GM13976 (cell line): ENCODE data around the gene PLEKHO2.

Experiments
- DNase-seq: peaks from one replicate; pipeline ENCODE4 v3.0.0; 2012; ENCODE audit warnings: low spot score
- in situ Hi-C: fragments of 300-500 bp; cut with MboI; formaldehyde crosslinking; loops from one replicate; pipeline ENCODE4 v1.12.0; 2022; ENCODE audit warnings: low sequenced_read_pairs, mixed read lengths, inconsistent platforms; ENCODE audit not compliant: unreplicated experiment
- TF ChIP-seq, protein P1 (sequence below): IDR thresholded peaks from 2 replicates; pipeline ENCODE4 v1.5.1; 2012; ENCODE audit warnings: borderline replicate concordance, mild to moderate bottlenecking; ENCODE audit not compliant: insufficient read depth; ENCODE audit errors: extremely low read depth, missing control alignments, control extremely low read depth

Gene PLEKHO2

DNA sequence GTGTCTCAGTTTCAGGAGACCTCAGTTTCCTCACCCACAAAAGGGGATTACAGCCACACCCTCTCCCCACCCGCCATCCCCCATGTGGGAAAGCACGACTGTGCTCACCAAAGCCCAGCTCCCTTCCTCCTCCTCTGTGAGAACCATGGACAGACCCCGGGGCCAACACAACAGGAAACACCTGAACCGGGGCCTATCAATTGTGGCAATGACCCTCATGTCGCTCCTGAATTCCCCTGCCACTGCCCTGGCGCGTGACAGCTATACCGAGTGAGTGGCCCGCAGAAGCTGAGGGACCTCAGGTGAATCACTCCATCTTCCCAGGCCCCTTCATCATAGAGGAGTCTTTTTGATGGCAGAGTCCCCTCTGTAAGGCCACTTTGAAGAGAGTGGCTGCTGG, 28.6 kb downstream of the PLEKHO2 start:
- in situ Hi-C loops: no loop called here
- no peak for DNase-seq
- TF ChIP-seq, protein P1, sequence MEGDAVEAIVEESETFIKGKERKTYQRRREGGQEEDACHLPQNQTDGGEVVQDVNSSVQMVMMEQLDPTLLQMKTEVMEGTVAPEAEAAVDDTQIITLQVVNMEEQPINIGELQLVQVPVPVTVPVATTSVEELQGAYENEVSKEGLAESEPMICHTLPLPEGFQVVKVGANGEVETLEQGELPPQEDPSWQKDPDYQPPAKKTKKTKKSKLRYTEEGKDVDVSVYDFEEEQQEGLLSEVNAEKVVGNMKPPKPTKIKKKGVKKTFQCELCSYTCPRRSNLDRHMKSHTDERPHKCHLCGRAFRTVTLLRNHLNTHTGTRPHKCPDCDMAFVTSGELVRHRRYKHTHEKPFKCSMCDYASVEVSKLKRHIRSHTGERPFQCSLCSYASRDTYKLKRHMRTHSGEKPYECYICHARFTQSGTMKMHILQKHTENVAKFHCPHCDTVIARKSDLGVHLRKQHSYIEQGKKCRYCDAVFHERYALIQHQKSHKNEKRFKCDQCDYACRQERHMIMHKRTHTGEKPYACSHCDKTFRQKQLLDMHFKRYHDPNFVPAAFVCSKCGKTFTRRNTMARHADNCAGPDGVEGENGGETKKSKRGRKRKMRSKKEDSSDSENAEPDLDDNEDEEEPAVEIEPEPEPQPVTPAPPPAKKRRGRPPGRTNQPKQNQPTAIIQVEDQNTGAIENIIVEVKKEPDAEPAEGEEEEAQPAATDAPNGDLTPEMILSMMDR: no peak

DNA sequence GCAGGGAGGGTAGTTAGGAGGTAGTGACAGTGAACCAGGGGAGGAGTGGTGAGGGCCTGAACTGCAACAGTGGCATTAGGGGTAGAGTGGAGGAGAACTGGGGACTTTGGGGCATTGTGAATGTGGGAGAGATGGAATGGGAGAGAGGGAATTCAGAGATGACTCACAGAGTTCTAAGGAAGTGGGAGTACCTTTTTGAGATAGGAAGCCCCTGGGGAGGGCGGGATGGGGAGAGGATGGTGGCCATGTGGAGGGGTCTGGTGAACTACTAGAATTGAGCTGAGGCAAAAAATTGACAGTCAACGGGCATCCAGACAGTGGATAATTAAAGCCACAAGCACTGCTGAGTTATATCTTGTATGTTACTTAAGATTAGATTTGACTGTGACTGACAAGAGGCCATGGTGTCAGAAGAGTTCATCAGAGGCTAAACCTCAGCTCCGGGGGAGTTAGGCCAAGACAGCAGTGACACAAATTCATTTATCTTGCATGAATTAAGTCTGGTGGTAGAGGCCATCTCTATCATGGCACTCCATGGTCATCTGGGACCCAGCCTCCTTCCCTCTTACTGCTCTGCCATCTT, 34.0 kb downstream of the PLEKHO2 start:
- in situ Hi-C loops: no loop called here
- DNase-seq: no peak
- TF ChIP-seq, protein P1: no peak

DNA sequence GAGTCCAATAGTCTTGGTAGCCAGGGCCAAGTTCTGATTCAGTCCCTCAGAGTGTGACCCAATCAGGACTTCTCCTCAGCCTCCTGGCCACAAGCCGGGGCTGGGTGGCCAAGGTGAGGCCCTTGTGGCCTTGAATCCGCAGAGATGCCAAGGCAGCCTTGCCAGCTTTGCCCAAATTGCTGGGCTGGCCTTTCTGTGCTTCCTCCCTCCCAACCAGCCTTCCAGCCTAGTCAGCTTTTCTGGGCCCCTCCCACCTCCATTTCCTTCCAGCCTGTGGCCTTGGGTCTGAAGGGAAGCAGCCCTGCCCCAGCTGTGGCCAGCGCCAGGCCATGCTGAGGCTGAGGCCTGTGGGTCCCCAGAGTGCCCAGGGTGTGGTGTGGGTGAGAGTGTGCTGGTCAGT, 35.7 kb downstream of the PLEKHO2 start:
- DNase-seq: no peak
- TF ChIP-seq, protein P1: no peak
- in situ Hi-C loops: no loop called here

DNA sequence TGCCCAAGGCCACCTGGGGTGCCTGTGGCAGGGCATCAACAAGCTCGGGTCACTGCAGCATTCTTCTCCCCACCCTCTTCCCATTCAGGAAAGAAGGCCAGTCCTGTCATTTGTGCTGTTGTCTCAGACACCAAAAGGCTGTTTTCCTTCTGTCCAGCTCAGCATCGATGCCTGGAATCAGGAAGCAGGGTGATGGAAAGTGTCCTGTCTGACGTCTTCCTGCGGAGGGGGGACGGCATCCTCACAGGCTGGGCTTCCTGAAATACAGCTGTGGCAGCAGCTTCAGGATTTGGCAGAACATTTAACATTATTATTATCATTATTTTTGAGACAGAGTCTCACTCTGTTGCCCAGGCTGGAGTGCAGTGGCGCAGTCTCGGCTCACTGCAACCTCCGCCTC, 37.0 kb downstream of the PLEKHO2 start:
- in situ Hi-C loops: no loop called here
- TF ChIP-seq, protein P1: no peak

DNA sequence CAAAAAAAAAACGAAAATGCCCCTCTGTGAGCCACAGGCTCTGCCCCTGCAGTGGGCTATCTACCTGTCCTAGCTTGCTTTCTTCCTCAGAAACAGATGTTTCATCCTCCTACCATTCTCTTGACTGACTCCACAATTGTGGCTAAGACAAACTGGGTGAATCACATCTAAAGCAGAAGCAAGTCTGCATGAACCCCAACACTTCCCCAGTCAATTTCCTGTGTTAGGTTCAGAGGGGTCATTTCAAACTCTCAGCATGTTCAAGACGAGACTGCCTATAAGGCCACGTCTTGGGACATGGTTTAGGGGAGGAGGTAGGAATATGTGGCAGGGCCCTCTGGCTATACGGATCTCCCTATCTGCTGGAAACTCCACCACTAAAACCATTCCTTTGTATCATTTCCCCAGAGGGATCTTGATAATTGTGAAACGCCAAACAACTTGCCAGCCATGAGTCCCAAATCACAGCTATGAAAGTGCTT, 41.4 kb downstream of the PLEKHO2 start:
- TF ChIP-seq, protein P1: no peak
- peak; percentile 80 for DNase-seq
- in situ Hi-C loops: no loop called here

More for the DNA sequence above, 37.0 kb downstream of the PLEKHO2 start:
- no peak for DNase-seq

DNA sequence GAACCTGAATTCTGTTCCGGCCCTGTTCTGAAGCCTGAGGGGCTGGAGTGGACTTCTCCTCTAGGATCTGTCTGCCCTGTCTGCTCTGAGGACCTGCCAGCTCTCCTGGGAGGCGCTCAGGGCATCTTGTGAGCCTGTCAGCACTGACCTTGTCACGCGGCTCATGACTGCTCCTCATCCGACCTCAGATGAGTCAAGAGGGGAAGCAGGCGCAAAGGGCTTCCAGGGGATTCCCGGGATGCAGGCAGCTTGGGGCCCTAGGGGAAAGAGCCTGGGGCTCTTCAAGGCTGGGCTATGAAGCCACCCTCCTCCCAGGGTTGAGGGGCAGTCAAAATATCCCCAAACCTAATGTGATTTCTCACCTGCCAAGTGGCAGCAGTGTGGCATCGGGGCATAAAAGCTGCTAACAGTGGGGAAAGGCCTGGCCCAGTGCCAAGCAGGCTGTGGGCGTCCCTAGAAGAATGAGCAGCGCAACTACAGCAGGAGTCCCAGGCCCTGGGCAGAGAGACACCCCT, 42.3 kb downstream of the PLEKHO2 start:
- in situ Hi-C loops: no loop called here
- TF ChIP-seq, protein P1: no peak

More for the DNA sequence above, 42.3 kb downstream of the PLEKHO2 start:
- peak; percentile 70 for DNase-seq
